Choroid plexus epithelial cell (primary cell): Measurements from ENCODE around the gene PRSS8.
A peak's percentile ranks its signal among the peaks of the same experiment; 100 is the strongest.

Experiments
- DNase-seq: peaks from one replicate; pipeline ENCODE4 v3.0.0-alpha.2; 2010; ENCODE audit warnings: low read depth
- H3K4me3 ChIP-seq: 2 replicates; pipeline ENCODE4 v1.5.1; 2011; ENCODE audit warnings: low read depth, mild to moderate bottlenecking, control low read depth, low read length, moderate library complexity
- CTCF ChIP-seq: conservative IDR thresholded peaks from 2 replicates; pipeline ENCODE4 v1.5.1; 2011; ENCODE audit warnings: low read depth, mild to moderate bottlenecking, control low read depth, inconsistent platforms, low read length, moderate library complexity

The PRSS8 gene

GRCh38 chr16:31120129-31120528 lies 15.4 kb downstream of the PRSS8 start:
- TF ChIP-seq CTCF: no peak
- no peak for DNase-seq
- H3K4me3 ChIP-seq: no peak overlapping the region

DNA sequence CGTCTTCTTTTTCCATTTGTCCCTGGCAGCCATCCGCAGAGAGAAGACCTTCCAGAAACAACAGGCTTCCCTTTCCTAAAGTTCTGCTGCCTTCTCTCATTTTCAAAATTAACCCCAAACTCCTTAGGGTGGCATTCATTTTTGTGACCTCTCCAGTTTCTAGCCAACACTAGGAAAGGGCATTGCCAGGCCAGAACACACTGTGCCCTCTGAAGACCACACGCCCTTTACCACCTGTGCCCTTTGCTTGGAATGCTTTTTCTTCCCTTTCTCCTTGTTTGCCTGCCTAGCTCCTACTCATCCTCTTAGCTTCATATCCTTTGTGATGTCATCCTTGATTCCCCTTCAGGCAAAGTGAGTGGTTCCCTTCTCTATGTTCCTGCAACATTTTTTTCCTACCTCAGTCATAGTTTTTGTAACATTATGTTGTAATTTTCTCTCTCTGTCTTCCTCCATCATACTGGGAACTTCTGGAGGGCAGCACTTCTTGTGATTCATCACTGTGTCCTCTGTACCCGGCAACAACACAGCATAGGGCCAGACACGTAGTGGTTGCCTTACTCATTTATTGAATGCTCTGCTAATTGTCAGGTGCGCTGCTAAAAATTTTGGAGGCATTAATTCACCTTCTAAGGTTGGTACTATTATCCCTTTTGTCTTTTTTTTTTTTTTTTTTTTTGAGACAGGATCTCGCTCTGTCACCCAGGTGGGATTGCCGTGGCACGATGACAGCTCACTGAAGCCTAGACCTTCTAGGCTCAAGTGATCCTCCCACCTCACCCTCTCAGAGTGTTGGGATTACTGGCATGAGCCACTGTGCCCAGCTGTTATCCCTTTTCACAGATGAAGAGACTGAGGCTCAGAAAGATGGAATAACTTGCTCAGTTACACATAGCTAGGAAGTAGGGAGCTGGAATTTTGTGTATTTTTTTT lies 17.0 kb downstream of the PRSS8 start:
- DNase-seq: peak; percentile 84
- peak overlapping the region; percentile 71 for H3K4me3 ChIP-seq
- TF ChIP-seq CTCF: no peak

DNA sequence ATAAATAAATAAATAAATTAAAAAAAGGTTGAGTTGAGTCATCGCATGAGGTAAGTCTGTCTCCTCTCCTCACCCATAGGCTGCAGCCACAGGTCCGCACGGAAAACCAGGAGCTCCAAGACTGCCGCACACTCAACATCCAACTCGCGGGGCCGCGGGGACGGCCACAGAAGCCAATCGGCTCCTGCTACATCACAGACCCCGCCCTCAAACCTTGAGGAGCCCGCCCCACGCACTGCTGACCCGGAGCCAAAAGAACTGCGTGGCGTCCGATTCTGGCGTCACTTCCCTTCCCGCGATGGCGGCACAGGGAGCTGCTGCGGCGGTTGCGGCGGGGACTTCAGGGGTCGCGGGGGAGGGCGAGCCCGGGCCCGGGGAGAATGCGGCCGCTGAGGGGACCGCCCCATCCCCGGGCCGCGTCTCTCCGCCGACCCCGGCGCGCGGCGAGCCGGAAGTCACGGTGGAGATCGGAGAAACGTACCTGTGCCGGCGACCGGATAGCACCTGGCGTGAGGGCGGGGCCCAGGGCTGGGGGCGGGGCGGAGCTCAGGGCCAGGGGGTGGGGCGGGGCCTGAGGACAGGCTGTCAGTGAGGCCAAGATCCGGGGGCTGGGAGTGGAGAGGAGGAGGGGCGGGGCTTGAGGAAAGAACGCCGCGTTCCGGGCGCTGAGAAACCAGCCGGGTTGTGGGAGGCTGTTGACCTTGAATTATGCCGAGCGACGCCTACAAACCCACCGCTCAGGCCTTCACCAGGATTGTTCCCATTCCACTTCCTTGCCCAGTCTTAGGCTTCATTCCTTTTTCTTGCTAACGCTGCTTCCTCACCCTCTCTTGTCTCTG lies 17.9 kb downstream of the PRSS8 start, which contains the start of gene KAT8:
Gene KAT8 (plus strand): TSS at position 281 of the 839 bp plus-strand sequence. CDS start 18 bp downstream, at position 299.
- H3K4me3 ChIP-seq: peak within 1 kb of the TSS; percentile 71
- no peak for TF ChIP-seq CTCF

GRCh38 chr16:31114468-31114867 lies 21.1 kb downstream of the PRSS8 start:
- DNase-seq: no peak
- TF ChIP-seq CTCF: no peak
- H3K4me3 ChIP-seq: no peak overlapping the region

More for the DNA sequence above, 17.9 kb downstream of the PRSS8 start, which contains the start of gene KAT8:
- peak; percentile 99 for DNase-seq

GRCh38 chr16:31113121-31114120 lies 22.1 kb downstream of the PRSS8 start:
- no peak for DNase-seq
- no peak for TF ChIP-seq CTCF
- no peak overlapping the region for H3K4me3 ChIP-seq

GRCh38 chr16:31112711-31113110 lies 22.8 kb downstream of the PRSS8 start:
- DNase-seq: no peak
- no peak for TF ChIP-seq CTCF
- H3K4me3 ChIP-seq: no peak overlapping the region
